AG04450 (cell line): ENCODE results near the gene GDPD1. TPM values are rescaled to one million over a fixed set of nuclear protein-coding genes. Genes with fewer than 3 reads are reported as not detected.
"Not testable (repeated sequence)": the region's sequence is repeated elsewhere in the genome, so short reads cannot be mapped to it uniquely, and the experiment has no call there.

Experiments used
- CTCF ChIA-PET: fragments of 300-600, 350-600 bp; formaldehyde crosslinking; extraction: SDS; loops from one replicate; lab custom pipeline; 2022; ENCODE audit warnings: antibody characterized with exemption, inconsistent platforms; lab: Charles Lee
- POLR2A ChIA-PET: fragments of 350-600 bp; formaldehyde crosslinking; extraction: SDS; loops from one replicate; lab custom pipeline; 2021; ENCODE audit warnings: antibody characterized with exemption, inconsistent platforms; lab: Yijun Ruan, JAX
- DNase-seq: peaks from one replicate; pipeline ENCODE4 v3.0.0-alpha.2; 2011; ENCODE audit warnings: low read depth, low spot score
- H3K27ac ChIP-seq: one replicate; pipeline ENCODE4 v1.5.1; 2012; ENCODE audit warnings: low read depth, low read length, control low read depth
- H3K27me3 ChIP-seq: one replicate; pipeline ENCODE4 v1.6.0; 2012; ENCODE audit warnings: low read length; ENCODE audit not compliant: control insufficient read depth, insufficient read depth
- H3K4me3 ChIP-seq: 2 replicates; pipeline ENCODE4 v1.5.1; 2011; ENCODE audit warnings: mild to moderate bottlenecking, low read depth, low read length, control low read depth
- H3K9me3 ChIP-seq: 2 replicates; pipeline ENCODE4 v1.5.1; 2012; ENCODE audit warnings: low read length; ENCODE audit not compliant: control insufficient read depth, insufficient read depth
- polyA plus RNA-seq: library from polyadenylated mRNA; depleted of rRNA; stranded (reverse); fragments of >200 nt; gene quantifications from 2 replicates; pipeline ENCODE4 v1.2.3, GENCODE V29; 2011
- TF ChIP-seq, protein P1 (sequence below): IDR thresholded peaks from 2 replicates; pipeline ENCODE4 v1.5.1; 2011; ENCODE audit warnings: low read depth, low read length, control low read depth, inconsistent platforms

GDPD1 gene
- polyA plus RNA-seq, 1 experiment, result 2.7 TPM

- ChIA-PET CTCF (interaction anchor here (2.0 kb wide), 1 partner anchor 12 kb away, joined by 8 read pairs; no protein-coding TSS in a partner anchor), POLR2A (no interaction called here)
- DNase-seq, result no peak
- Histone ChIP-seq H3K27ac (no peak overlapping the region), H3K27me3 (peaks cover 5% of the 10 kb centered on the region), H3K9me3 (no peaks in the 10 kb centered on the region), H3K4me3 (no peak overlapping the region)
- TF ChIP-seq, protein P1, sequence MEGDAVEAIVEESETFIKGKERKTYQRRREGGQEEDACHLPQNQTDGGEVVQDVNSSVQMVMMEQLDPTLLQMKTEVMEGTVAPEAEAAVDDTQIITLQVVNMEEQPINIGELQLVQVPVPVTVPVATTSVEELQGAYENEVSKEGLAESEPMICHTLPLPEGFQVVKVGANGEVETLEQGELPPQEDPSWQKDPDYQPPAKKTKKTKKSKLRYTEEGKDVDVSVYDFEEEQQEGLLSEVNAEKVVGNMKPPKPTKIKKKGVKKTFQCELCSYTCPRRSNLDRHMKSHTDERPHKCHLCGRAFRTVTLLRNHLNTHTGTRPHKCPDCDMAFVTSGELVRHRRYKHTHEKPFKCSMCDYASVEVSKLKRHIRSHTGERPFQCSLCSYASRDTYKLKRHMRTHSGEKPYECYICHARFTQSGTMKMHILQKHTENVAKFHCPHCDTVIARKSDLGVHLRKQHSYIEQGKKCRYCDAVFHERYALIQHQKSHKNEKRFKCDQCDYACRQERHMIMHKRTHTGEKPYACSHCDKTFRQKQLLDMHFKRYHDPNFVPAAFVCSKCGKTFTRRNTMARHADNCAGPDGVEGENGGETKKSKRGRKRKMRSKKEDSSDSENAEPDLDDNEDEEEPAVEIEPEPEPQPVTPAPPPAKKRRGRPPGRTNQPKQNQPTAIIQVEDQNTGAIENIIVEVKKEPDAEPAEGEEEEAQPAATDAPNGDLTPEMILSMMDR, result no peak
Observed at GRCh38 chr17:59299400-59300092, 79.2 kb downstream of the GDPD1 start.

DNA sequence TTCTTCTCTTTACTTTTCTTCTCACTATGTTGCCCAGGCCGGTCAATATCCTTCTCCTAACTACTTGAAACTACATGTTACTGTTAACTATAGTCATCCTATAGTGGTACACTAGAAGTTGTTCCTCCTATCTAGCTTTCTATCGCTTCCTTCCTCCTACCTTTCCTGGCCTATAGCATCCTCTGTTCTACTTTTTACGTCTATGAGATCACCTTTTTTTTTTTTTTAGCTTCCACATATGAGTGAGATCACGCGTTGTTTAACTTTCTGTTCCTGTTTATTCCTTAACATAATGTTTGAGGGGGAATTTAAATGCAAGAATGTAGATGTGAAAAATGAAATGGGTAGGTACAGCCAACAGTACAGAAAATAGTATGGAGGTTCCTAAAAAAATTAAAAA is 80.6 kb downstream of the GDPD1 start:
- ChIA-PET POLR2A (no interaction called here), CTCF (no interaction called here)
- TF ChIP-seq, protein P1, result no peak
- Histone ChIP-seq H3K4me3 (no peak overlapping the region), H3K27me3 (peaks cover under 1% of the 10 kb centered on the region), H3K27ac (no peak overlapping the region), H3K9me3 (no peaks in the 10 kb centered on the region)
- no peak for DNase-seq

- Histone ChIP-seq H3K27me3 (no peaks in the 10 kb centered on the region), H3K4me3 (no peak overlapping the region), H3K9me3 (no peaks in the 10 kb centered on the region), H3K27ac (no peak overlapping the region)
- CTCF ChIA-PET, result no interaction called here
- TF ChIP-seq, protein P1, result no peak
- POLR2A ChIA-PET, result no interaction called here
- DNase-seq, result no peak
Observed at GRCh38 chr17:59304811-59305210, 84.5 kb downstream of the GDPD1 start.

DNA sequence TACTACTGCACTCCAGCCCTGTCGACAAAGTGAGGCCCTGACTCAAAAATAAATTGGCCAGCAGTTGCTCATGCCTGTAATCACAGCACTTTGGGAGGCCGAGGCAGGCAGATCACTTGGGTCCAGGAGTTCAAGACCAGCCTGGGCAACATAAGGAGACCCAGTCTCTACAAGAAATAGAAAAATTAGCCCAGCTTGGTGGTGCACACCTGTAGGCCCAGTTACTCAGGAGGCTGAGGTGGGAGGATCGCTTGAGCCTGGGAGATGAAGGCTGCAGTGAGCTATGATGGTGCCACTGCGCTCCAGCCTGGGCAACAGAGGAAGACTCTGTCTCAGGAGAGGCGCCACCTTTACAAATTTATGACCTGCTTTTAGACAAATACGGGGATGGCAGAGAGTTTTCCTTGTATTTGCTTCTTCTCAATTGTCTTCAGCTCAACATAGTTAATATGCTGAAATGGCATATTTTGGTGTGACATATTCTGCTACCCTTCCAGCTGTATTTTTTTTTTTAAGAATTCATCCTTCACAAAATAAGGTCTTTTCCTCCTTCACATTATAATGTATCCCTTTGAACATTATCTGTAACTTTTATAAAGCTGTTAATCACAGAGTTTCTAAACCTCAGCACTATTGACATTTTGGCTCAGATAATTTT is 90.1 kb downstream of the GDPD1 start:
- TF ChIP-seq, protein P1, result no peak
- Histone ChIP-seq H3K9me3 (no peaks in the 10 kb centered on the region), H3K27me3 (peaks cover 2% of the 10 kb centered on the region), H3K4me3 (no peak overlapping the region), H3K27ac (no peak overlapping the region)
- DNase-seq, result no peak
- CTCF ChIA-PET, result interaction anchor here (0.5 to 5.5 kb wide), 26 partner anchors 10 to 365 kb away, joined by 3 to 198 read pairs (median 4); partner anchors contain the start of gene DHX40
- POLR2A ChIA-PET, result no interaction called here

GRCh38 chr17:59311051-59311468 is 90.7 kb downstream of the GDPD1 start:
- H3K27me3 ChIP-seq, result peaks cover 2% of the 10 kb centered on the region
- no peak overlapping the region for H3K27ac ChIP-seq
- CTCF ChIA-PET, result interaction anchor here (0.5 to 5.5 kb wide), 30 partner anchors 10 to 603 kb away, joined by 3 to 198 read pairs (median 4); partner anchors contain the start of gene DHX40
- H3K9me3 ChIP-seq, result no peaks in the 10 kb centered on the region
- H3K4me3 ChIP-seq, result no peak overlapping the region
- no peak for DNase-seq
- TF ChIP-seq, protein P1, result peak; percentile 81
- POLR2A ChIA-PET, result interaction anchor here (0.6 kb wide), 1 partner anchor 354 kb away, joined by 4 read pairs; no protein-coding TSS in a partner anchor

- DNase-seq, H3K27ac ChIP-seq, H3K27me3 ChIP-seq, H3K4me3 ChIP-seq, H3K9me3 ChIP-seq: not testable (repeated sequence)
- POLR2A ChIA-PET, result interaction anchor here (0.6 kb wide), 1 partner anchor 353 kb away, joined by 4 read pairs; no protein-coding TSS in a partner anchor
- CTCF ChIA-PET, result interaction anchor here (0.5 to 5.5 kb wide), 23 partner anchors 9 to 602 kb away, joined by 3 to 198 read pairs (median 5); no protein-coding TSS in a partner anchor
Observed at GRCh38 chr17:59311521-59311920, 91.2 kb downstream of the GDPD1 start.
